Raji (cell line): ENCODE measurements around the gene CDH22.

ENCODE experiments used
- POLR2A ChIP-seq: IDR thresholded peaks from 2 replicates; pipeline ENCODE4 v1.6.1; 2011; ENCODE audit warnings: low read depth, low read length, control low read depth; ENCODE audit not compliant: insufficient read depth

The CDH22 gene

DNA sequence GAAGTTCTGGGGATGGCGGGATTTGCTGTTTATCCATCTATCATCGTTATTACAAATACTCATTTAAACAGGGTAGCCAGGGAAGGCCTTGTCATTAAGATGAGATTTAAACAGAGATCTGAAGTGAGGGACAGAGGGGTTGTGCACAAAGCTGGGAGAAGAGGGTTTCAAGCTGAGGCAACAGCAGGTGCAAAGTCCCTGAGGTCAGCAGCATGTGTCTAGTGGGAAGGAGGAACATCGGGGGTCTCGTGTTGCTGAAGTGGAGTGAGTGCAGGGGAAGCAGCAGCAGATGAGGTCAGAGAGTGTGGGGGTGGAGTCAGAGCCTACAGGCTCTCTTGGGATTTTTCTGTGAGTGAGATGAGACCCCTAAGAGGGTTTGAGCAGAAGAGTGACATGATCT lies 52.0 kb downstream of the CDH22 start:
- TF ChIP-seq POLR2A = no peak

DNA sequence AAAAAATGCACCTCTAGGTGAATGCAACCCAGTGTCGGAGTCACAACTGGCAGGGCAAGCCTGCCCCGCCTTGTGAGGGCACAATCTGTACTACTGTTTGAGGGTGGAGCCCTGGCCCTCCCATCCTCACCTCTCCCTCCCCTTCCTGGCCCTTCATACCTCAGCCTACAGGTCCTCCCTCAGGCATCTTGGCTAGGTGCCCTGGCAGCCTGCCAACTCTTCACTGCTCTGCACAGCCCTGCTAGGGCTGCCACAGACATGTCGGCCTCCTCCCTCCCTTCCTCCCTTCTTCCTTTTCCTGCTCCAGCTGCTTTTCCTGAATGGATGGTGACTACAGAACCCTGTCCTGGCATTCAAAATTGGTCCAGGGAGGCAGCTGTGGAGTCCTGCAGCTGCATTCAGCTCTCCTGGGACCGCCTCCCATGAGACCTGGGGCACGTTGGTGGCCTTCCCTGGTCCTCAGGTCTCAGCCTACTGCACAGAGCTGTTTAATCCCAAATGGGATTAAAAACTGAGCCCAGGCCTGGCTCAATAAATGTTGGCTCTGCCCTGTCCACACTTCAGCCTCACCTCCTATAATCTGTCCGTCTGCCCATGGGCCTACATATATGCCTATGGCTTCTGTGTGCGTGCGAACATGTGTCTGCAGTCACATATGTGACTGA lies 52.7 kb downstream of the CDH22 start:
- no peak for TF ChIP-seq POLR2A

- no peak for TF ChIP-seq POLR2A
Measured at GRCh38 chr20:46253391-46253790, 54.9 kb downstream of the CDH22 start.

DNA sequence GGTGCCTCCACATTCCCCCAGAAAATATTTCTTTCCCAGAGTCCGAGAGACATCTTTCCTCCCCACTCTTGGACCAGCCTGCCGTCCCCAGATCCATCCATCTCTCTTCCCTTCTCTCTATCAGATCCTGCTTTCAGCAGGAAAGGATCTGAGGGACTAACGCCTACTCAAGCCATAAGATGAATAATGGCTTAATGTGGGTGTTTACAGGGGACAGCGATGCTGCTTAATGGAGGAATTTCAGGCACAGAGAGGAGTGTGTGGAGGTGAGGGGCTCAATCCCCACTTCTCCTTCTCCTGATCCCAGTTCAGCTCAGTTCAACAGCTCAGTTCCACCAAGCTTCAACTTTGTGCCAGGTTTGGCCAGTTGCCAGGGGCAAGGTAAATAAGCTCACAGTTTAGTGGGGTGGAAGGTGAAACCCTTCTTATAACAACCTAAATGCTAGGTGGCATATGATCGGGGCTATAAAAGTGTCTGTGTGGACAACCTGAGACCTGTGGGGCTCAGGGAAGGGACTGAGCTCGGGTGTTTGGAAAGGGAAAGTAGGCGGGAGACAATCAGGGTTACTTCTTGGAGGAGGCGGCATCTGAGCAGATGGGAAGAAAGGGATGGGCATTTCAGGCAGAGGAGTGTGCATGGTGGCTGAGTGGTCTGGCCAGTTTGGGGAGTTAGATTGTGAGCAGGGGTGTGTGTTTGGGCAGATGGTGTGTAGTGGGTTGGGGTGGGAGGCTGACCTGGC lies 55.8 kb downstream of the CDH22 start:
- no peak for TF ChIP-seq POLR2A

- TF ChIP-seq POLR2A = no peak
Measured at GRCh38 chr20:46251211-46251673, 57.1 kb downstream of the CDH22 start.

DNA sequence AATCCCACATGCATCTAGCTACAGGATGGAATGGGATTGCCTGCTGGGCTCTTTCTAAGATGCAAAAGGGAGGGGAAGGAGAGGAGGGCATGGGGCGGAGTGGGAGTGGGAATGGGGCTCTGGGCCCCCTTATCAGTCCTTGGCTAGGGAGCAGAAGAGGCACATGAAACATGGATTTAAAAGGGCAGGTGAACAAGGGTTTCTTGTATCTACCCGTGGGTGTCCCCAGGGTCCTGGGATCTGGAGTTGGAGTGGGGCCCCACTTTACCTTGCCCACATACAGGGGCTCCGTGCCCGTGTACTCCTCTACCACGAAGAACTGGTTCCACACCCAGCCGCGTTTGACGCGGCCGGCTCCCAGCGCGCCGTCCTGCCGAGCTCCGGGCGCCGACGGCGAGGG lies 57.5 kb downstream of the CDH22 start:
- TF ChIP-seq POLR2A = no peak

DNA sequence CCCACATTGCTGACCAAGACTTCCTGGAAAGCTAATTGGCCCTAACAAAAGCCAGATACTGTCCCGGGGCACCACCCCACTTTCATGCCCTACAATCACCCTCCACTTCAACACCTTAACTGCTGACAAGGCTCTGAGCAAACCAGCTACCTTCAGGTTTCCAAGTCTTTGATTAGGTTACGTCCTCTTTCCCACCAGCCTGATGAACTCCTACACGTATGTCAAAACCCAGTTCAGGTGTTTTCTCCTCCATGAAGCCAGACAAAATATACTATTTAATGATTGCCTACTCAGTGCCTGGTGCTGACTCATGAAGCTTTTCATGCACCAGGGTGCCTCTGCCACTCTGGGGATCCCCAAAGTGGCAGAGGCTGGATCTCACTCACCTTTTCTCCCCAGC lies 58.6 kb downstream of the CDH22 start:
- TF ChIP-seq POLR2A = no peak

GRCh38 chr20:46246559-46246958 lies 61.7 kb downstream of the CDH22 start:
- TF ChIP-seq POLR2A = no peak

GRCh38 chr20:46243707-46244628 lies 64.3 kb downstream of the CDH22 start:
- no peak for TF ChIP-seq POLR2A

DNA sequence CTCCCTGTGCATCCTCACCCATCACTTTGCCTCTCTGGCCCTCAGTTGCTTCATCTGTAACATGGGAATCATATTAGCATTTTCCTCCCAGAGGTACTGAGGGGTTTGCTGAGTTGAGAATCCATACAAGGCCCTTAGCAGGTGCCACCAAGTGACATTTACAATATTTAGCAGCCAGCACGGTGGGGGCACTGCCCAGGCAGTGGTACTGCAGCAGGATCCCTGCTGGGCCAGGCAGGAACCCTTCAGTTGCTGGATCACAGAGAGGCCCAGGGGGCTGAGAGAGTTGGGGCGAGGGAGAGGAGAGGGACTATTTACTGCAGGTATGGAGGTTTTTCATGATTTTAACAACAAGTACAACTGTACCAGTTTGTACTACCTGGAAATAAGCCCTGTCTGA lies 65.9 kb downstream of the CDH22 start:
- no peak for TF ChIP-seq POLR2A

- TF ChIP-seq POLR2A = no peak
Measured at GRCh38 chr20:46240881-46241280, 67.4 kb downstream of the CDH22 start.

DNA sequence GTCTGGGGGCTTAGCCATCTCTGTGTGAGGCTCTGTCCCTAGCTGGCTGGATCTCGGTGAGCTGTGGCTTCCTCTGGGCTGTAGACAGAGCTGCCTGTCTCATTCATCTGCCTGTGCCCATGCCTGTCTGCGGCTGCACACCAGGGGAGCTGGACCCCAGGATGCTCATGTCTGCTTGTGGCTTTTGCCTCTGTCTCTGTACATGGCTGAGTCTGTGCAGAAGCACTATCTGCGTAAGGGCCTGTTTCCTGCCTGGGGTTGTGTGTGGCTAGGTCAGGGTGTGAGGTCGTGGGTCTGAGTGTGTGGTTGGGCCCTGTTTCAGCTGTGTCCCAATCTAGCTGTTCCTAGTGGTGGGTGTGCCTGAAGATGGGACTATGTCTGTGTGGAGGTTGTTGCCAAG lies 68.2 kb downstream of the CDH22 start:
- no peak for TF ChIP-seq POLR2A

GRCh38 chr20:46237736-46238135 lies 70.6 kb downstream of the CDH22 start:
- no peak for TF ChIP-seq POLR2A

- no peak for TF ChIP-seq POLR2A
Measured at GRCh38 chr20:46237227-46237626, 71.1 kb downstream of the CDH22 start.

- TF ChIP-seq POLR2A = no peak
Measured at GRCh38 chr20:46235077-46235476, 73.2 kb downstream of the CDH22 start.

GRCh38 chr20:46233701-46234100 lies 74.6 kb downstream of the CDH22 start:
- TF ChIP-seq POLR2A = no peak

DNA sequence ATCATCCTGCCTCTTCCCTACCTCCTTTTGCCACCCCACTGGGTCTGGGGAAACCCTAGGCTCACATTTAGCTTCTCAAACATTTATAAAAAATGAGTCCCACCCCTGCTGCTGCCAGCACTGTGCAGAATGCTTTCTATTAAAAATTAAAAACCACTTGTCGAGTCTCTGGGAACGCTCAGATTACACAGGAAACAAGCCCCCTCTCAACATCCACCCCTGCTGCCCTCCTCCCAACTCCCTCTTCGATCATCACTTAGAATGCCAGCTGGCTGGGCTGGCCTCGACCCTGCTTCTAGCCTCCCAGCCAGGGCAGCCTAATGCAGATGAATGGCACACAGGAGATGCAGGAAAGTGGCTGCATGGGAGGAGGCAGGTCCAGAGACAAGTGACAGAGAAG lies 75.8 kb downstream of the CDH22 start:
- TF ChIP-seq POLR2A = no peak
